LNCAP (cell line): ENCODE data around the gene IFT81.

Experiments
- TF ChIP-seq, protein P1 (sequence below): fragments of 450-650 bp; IDR thresholded peaks from 2 replicates; pipeline ENCODE4 v1.5.1; 2017; ENCODE audit warnings: mild to moderate bottlenecking

The IFT81 gene

DNA sequence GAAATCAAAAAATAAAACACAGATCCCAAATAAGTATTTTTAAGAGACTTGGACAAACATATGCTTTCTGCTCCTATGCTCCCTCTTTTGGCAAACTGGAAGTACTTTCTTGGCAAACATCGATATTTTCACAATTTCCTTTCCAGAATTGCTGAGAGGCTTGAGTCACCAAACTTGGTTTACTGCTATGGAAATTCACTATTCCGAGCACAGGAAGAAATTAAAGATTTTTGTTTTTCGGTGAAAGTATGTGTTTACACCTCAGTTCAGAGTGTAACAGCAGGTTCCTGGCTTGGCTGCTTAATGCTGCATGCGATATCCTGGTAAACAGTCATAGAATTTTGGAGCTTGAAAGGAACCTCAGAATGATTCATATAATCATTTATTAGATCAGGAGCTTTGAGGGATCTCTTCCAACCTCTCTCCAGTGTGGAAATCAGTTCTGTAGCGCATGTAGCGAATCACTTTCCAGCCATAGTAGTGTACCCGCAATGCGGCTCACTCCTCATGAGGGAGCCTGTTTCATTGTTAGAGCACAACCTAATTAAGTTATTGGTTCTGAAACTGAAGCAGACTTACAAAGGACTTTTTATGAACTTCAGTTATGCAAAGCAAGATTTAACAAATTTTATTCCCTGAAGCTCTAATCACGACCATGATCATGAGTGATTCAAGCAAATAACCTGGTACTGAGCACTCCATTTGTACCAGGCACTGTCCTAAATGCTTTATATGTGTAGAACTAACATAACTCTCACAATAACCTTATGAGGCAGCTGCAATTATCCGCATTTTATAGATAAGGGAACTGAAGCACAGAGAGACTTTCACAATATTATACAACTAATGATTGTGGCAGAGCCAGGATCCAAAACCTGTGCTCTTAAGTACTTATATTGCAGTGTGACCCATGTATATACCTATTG, 100.5 kb downstream of the IFT81 start:
- TF ChIP-seq, protein P1, sequence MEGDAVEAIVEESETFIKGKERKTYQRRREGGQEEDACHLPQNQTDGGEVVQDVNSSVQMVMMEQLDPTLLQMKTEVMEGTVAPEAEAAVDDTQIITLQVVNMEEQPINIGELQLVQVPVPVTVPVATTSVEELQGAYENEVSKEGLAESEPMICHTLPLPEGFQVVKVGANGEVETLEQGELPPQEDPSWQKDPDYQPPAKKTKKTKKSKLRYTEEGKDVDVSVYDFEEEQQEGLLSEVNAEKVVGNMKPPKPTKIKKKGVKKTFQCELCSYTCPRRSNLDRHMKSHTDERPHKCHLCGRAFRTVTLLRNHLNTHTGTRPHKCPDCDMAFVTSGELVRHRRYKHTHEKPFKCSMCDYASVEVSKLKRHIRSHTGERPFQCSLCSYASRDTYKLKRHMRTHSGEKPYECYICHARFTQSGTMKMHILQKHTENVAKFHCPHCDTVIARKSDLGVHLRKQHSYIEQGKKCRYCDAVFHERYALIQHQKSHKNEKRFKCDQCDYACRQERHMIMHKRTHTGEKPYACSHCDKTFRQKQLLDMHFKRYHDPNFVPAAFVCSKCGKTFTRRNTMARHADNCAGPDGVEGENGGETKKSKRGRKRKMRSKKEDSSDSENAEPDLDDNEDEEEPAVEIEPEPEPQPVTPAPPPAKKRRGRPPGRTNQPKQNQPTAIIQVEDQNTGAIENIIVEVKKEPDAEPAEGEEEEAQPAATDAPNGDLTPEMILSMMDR, result peak; percentile 60

DNA sequence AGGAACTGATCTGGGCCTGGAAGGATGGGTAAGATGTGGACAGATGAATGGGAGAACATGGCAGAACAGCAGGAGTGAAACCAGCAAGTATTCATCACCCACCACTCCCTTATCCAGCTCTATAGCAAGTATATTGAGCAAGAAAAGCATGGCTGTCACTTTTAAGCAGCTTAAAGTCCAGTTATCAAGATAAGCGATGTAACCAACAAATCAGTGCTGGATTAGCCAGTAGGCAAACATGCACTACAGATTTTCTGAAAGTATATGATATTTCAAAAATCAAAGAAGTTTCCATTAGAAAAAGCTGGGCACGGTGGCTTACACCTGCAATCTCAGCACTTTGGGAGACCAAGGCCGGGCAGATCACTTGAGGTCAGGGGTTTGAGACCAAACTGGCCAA, 103.0 kb downstream of the IFT81 start:
- TF ChIP-seq, protein P1, result no peak

DNA sequence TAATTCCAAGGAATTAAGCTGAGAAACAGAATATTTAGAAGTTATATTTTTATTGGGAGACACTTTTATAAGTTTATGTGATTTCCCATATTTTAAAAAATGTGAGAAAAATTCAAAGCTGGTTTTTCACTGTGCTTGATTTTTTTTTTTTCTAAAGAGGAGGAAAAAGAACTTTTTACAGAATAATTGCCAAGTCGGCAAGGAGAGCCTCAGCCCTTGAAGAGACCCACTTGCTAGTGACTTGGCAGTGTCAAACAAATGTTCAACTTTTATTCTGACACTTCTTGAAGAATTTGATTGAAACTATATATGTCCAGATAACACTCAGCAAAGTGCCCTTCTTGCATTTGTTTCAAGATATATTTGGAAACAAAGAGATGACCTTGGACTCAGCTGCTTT, 104.6 kb downstream of the IFT81 start:
- TF ChIP-seq, protein P1, result no peak

DNA sequence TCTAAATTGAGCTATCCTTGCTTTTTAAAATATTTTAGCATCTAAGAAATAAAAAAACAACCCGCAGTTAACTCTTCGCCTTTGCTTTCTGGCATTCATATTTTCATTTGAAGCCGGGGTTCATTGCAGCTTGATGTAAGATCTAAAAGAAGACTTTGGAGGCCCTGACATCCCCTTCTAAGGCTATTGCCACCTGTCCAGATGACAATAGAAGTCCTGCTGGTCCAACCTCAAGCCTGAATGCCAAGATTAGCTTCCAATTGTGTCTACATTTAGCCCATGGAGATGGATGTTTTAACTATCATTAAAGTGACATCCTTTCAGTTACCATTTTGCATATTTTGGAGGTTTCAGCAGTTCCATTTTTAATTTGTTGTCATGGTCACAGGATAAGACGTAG, 105.3 kb downstream of the IFT81 start:
- TF ChIP-seq, protein P1, result no peak

DNA sequence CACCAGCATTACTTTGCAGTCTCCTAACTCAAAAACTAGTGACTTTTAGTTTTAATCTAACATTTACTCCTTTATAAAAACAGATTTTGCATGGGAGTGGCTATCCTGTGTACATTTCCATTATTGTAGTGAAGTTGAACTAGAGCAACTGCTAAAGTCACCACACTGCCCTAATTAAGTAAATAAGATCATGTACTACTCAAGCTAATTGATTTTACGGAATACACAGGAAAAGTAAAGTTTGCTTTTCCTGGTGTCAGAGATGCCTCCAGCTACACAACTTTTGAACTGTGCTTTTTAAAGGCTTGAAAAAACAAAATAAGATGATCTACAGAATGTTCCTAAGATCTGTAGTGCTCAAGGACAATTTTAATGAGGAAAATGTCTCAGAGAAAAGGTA, 106.5 kb downstream of the IFT81 start:
- TF ChIP-seq, protein P1, result no peak

DNA sequence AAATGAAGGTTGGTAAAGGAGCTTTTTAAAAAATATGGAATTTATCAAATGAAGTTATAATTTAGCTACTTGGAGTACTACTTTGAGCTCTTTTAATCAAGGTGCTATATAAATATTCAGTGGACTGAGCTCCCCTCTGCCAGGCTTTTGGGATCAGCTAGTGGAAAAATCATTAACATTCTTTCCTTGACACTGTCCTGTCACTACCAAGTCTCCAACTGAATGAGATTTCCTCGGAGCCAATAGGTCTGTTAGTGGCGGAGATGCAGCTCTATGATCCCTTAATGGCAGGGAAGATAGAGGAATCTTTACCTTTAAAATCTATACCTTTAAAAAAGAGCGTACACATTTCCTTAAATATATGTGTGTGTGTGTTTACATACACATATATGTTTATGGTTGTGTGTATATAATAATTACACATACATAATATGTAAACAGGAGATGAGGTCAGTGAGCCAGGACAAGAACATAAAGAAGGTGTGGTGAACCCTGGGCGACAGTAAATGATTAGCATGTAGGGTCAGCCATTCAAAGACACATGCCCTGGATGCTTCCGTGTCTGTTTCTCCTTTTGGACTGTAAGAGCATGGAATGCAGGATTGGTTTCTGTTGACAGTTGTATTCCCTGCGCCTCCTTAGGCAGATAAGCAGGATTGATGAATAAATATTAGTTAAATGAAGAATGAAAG, 109.2 kb downstream of the IFT81 start:
- TF ChIP-seq, protein P1, result no peak

DNA sequence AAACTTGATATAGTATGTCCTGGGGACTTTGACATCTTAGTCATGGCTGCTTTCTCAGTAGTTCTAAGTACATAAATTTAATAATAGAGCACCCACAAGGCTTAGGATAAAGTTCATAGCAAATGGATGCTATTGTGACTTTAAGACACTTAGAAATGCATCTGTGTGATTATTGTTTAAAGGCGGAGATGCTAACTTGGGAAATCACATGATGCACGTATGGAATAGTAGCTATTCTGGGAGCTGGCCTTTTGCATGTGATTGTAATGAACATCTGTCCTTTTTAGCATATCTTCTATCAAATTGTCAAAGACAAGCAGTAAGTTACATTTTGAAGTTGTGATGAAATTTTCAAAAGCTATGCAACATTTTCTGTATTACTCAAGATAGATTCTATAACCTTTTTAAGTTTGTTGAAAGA, 110.2 kb downstream of the IFT81 start:
- TF ChIP-seq, protein P1, result no peak
